Lower leg skin (tissue), 4 donors: Measurements from ENCODE around the gene RXRA. TPM values are rescaled to one million over a fixed set of nuclear protein-coding genes. Genes with fewer than 3 reads are reported as not detected.
A peak's percentile ranks its signal among the peaks of the same experiment; 100 is the strongest.

ENCODE experiments used
- DNase-seq, 2 donors: peaks; one replicate each; pipeline ENCODE4 v3.0.0-alpha.2; 2019; ENCODE audit warnings: low spot score in 2 of 2
- H3K4me3 ChIP-seq: fragments of 200-600 bp; sonication (generic); 2 replicates; pipeline ENCODE4 v1.5.1; 2017; ENCODE audit warnings: mild to moderate bottlenecking, low read depth; ENCODE audit not compliant: poor library complexity, severe bottlenecking
- CTCF ChIP-seq, 3 donors: fragments of 450-650 bp; IDR thresholded peaks; one replicate each; pipeline ENCODE4 v1.5.1; 2016; ENCODE audit warnings: antibody characterized with exemption in 3 of 3, mild to moderate bottlenecking in 3 of 3, moderate library complexity in 2 of 3
- POLR2A ChIP-seq, 2 donors: fragments of 450-650 bp; IDR thresholded peaks; one replicate each; pipeline ENCODE4 v1.6.1; 2016 to 2017; ENCODE audit warnings: antibody characterized with exemption in 2 of 2, mild to moderate bottlenecking in 1 of 2, moderate library complexity in 1 of 2
- WGBS, 2 donors: methylation state at CpG; one replicate each; pipeline ENCODE4 v1.1.5; 2018; 5-methylcytosine and 5-hydroxymethylcytosine counted together
- intact Hi-C: fragments of 100-400 bp; cut with DNase I; formaldehyde crosslinking; loops from one replicate; pipeline ENCODE4 v1.15.0; 2023; ENCODE audit warnings: low total_unique reads
- total RNA-seq, 4 donors: library from RNA; depleted of rRNA; stranded (reverse); fragments of >200 nt; gene quantifications; one replicate each; pipeline ENCODE4 v1.1.0, GENCODE V29; 2016

Gene RXRA
- total RNA-seq, 4 donors from 2014 or later: 143 to 242 (median 166) TPM

DNA sequence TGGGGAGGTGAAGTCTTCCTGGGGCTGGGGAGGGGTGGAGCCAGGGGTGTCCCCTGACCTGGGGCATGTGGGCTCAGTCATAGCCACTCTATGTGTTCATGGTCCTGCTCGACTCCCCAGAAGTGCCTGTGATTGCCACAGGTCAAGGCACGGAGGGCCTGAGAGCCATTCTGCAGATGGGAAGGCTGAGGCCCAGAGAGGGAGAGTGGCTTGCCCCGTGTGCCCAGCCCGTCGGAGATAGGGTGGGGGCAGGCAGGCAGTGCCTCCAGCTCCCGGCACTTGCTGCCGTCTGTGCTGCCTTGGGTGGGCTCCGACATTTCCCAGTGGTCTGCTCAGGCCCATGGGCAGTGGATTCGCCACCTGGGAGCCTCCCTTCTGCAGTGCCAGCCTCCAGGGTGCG is 74.0 kb downstream of the RXRA start:
- intact Hi-C loops: no loop called here
- no peak overlapping the region for H3K4me3 ChIP-seq
- TF ChIP-seq CTCF (IDR thresholded peaks at IDR 0.05) (no peak), POLR2A (IDR thresholded peaks at IDR 0.05) (no peak)
- 87 to 89% methylated on average over 7 to 8 of the region's 10 CpGs for WGBS, 2 donors
- no peak for DNase-seq

- TF ChIP-seq POLR2A (IDR thresholded peaks at IDR 0.05): no peak
- intact Hi-C loops: no loop called here
- no peak overlapping the region for H3K4me3 ChIP-seq
- 79 to 88% methylated on average over 19 of the region's 19 CpGs for WGBS, 2 donors
- no peak for DNase-seq
Observed at GRCh38 chr9:134401391-134401790, 75.1 kb downstream of the RXRA start.

DNA sequence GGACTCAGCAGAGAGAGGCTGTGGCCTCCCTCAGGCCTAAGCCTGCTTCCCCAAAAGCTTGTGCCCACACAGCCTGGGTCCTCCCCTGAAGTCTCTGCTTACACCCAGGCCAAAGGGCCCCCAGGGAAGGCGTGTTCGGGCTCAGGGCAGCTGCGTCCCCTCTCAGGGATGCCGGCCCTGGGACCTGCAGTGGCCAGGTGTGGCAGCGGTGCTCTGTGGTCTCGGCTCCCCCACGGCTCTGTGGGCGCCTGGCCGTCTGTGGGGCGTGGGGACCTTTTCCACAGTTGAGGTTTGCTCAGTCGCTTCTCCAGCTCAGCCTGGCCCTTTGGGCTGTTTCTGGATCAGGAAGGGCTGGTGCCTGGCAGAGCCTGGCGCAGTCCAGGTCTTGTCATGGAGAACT is 75.9 kb downstream of the RXRA start:
- no peak for DNase-seq
- intact Hi-C loops: no loop called here
- TF ChIP-seq CTCF (IDR thresholded peaks at IDR 0.05) (no peak), POLR2A (IDR thresholded peaks at IDR 0.05) (no peak)
- no peak overlapping the region for H3K4me3 ChIP-seq
- 83% methylated on average over 5 to 11 of the region's 12 CpGs for WGBS, 2 donors

DNA sequence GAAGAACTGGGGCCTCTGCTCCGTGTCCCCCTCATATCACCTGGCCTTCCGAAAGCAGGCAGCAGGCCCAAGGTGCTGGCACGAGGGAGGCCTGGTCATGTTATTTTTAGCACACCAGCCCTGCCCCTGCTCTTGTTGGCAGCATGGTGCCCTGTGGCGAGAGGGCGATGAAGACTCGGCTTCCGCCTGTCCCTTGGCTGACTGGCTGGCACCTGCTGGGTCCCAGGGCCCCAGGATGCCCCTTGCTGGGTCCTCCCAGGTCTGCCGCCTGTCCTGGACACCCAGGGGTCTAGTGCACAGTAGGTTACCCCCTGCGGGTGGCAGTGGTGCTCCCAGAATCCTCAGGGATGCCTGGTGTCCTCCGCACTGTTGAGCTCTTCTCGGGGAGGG is 77.0 kb downstream of the RXRA start:
- WGBS, 2 donors: 17 to 34% methylated on average over 8 to 10 of the region's 11 CpGs
- TF ChIP-seq POLR2A (IDR thresholded peaks at IDR 0.05) (no peak), CTCF (IDR thresholded peaks at IDR 0.05) (no peak)
- DNase-seq: no peak
- H3K4me3 ChIP-seq: no peak overlapping the region
- intact Hi-C loops: no loop called here

- intact Hi-C loops: no loop called here
- TF ChIP-seq CTCF (IDR thresholded peaks at IDR 0.05) (no peak), POLR2A (IDR thresholded peaks at IDR 0.05) (no peak)
- no peak overlapping the region for H3K4me3 ChIP-seq
- 6 to 9% methylated on average over 16 to 17 of the region's 17 CpGs for WGBS, 2 donors
- DNase-seq: peak; percentile 73 to 94
Observed at GRCh38 chr9:134403682-134404301, 77.5 kb downstream of the RXRA start.

DNA sequence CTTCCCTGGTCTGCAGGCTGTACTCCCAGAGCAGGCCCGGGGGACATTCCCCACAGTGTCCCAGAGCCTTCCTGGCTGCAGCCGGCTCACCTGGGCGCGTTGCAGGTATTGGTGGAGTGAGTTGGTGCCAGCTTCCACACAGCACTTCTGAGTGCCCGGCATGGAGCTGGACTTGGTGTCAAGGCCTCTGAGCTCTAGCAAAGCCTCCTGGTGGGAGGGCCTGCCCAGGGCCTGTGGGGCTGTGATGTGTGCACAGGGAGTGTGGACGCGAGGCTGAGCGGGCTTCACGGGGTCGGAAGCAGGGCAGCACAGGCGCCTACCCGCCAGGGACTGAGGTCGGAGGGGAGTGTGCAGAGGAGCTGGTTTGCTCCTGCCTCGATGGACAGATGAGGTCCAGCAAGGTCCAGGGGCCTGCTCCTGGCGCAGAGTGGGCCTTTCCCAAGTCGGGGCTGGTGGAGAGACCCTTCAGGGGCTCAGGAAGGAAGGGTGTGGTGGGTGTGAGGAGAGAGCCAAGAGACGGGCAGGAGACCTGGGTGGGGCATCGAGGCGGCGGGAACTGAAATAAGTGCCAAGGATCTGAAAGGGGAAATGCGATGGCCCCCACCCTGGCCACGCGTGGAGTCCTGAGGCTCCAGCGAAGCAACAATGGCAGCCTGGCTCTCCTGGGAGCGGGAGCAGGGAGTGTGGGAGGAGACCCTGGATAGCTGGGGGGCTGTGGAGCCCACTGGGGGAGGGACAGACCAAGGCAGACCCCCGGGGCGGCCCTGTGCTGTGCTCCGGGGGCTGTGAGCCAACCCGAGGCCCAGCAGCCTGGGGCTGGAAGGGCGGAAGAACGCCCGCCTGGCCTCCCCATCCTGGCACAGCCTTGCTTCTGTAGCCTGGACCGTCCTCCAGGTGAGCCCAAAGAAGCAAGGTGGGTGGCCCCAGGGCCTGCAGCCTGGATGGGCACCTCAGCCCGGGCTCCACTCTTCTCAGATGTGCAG is 78.4 kb downstream of the RXRA start:
- WGBS, 2 donors: 43 to 47% methylated on average over 26 to 29 of the region's 34 CpGs
- intact Hi-C loops: no loop called here
- no peak for DNase-seq
- no peak for TF ChIP-seq POLR2A (IDR thresholded peaks at IDR 0.05)
- no peak for TF ChIP-seq CTCF (IDR thresholded peaks at IDR 0.05)
- no peak overlapping the region for H3K4me3 ChIP-seq
